ENCODE results near the gene EXD3.
A peak's percentile ranks its signal among the peaks of the same experiment; 100 is the strongest.

The EXD3 gene

DNA sequence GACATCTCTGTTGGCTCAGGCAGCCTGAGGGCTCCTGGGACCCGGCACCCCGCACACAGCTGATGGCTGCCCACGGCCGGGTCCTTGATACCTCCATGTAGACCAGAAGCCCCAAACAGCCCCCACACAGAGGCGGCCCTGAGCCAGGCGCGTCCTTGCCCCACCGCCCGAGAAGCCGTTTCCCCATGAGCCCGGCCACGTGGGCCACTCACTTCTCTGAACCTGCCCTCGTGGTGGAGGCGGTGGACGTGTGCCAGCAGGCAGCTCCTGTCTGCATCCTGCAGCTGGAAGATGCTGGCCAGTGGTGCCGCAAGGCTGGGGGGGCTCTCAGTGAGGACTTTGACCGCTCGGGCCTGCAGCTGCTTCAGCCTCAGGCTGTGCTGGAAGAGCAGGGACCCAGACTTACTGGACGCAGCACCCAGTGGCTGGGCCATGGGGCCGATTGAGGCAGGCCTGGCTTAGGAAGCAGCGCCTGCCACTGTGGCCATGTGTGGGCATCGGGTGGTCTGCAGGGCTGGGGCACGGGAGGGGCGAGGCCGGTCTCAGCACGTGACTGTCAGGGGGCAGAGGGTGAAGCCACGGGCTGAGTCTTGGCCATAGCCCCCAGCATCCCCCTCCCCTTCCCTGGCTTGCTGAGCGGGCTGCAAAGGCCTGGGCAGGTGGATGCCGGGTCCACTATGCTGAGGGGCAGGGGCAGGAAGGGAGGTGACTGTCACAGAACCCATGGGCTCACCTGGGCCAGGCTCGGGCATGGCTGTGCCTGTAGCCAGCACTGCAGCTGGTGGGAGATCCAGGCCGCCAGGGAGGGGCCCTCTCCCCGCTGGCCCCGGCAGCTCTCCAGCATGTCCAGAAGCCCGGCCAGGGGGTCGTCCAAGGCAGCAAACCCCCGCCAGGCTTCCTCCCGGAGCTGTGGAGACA lies 50.0 kb downstream of the EXD3 start:
- DNase-seq (ENCODE audit: low read depth): no peak
- TF ChIP-seq CTCF (conservative IDR thresholded peaks at IDR 0.05; ENCODE audit: low read depth, low read length): no peak
- no peak overlapping the region for H3K4me3 ChIP-seq (ENCODE audit: low read length)

DNA sequence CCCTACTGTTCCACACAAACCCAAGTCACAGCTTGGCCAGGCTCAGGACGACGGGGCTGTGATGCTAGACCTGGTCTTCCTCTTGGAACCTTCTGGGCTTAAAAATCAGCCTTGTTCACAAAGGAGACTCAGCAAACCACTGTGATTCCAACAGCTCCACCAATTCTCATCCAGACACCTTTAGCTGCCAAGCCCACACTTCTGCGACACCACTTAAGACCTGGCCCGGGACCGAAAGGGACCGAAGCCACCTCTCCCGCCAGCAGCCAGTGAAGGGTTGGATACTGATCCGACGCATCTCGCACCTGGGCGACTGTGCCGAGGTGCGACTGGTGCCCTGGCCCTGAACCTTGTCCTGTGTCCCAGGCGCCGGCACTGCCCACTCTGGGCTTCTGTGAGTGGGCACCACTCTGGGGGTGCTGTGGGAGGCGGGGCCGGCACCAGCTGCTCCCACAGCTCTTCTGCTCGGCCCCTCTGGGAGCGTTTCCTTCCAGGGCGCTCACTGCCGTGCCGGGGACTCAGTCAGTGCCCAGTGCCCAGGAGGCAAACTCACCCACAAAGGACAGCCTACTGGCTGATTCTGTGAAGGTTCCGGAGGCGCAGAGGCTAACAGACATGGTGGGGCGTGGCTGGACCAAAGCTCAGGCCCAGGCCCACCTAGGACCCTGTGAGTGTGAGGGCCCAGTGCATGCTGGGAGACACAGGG lies 50.9 kb downstream of the EXD3 start:
- TF ChIP-seq CTCF (conservative IDR thresholded peaks at IDR 0.05; ENCODE audit: low read depth, low read length): no peak
- H3K4me3 ChIP-seq (ENCODE audit: low read length): no peak overlapping the region
- no peak for DNase-seq (ENCODE audit: low read depth)

DNA sequence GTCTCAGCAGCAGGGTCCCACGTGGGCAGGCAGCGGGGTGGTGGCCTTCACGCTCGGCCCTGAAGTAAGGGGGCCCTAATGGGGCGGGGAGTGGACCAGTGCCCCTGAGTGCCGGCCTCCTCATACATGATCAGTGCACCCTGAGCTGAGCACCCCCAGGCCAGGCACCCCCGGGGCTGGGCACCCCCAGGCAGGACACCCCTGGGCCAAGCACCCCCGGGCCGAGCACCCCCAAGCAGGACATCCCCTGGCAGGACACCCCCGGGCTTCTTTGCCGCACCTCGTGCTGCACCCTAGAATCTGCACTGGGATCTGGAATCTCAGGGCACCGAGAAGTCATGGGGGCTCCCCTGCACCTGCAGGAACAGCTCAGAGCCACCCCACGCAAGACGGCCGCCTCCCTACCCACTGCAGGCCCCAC lies 51.4 kb downstream of the EXD3 start:
- no peak for TF ChIP-seq CTCF (conservative IDR thresholded peaks at IDR 0.05; ENCODE audit: low read depth, low read length)
- no peak for DNase-seq (ENCODE audit: low read depth)
- H3K4me3 ChIP-seq (ENCODE audit: low read length): no peak overlapping the region

DNA sequence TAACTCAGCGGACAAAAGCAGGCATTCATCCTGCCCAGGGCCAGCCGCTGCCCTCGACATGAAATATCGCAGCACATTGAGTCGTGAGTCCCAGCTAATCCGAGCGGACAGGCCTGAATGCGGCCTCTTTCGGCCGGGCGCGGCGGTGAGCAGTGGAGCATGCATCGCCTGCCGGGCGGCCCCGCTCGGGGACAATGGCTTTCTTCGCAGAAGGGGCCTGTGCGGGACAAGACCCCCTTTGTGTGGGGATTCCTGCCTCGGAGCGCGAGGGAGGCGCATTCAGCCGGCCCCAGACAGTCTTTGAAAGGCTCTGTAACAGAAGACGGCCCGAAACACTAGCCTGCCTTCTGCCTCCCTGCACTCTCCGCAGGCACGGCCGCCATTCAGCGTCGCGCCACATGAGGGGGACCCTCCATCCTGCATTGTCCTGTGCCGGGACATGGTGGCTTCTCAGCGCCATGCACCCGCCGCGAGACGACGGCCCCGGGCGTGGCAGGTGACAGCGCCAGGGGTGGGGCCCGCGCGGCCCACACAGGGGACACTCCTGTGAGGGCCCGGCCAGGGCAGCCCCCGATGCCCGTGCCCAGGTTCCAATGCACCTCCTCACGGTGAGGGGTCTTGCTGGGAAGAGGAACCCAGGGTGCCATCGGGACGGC lies 52.0 kb downstream of the EXD3 start:
- no peak overlapping the region for H3K4me3 ChIP-seq (ENCODE audit: low read length)
- peak; percentile 32 for DNase-seq (ENCODE audit: low read depth)
- TF ChIP-seq CTCF (conservative IDR thresholded peaks at IDR 0.05; ENCODE audit: low read depth, low read length): peak; percentile 10

- TF ChIP-seq CTCF (conservative IDR thresholded peaks at IDR 0.05; ENCODE audit: low read depth, low read length): no peak
- H3K4me3 ChIP-seq (ENCODE audit: low read length): no peak overlapping the region
- DNase-seq (ENCODE audit: low read depth): no peak
Measured at GRCh38 chr9:137369911-137370764, 52.8 kb downstream of the EXD3 start.

- DNase-seq (ENCODE audit: low read depth): no peak
- no peak for TF ChIP-seq CTCF (conservative IDR thresholded peaks at IDR 0.05; ENCODE audit: low read depth, low read length)
- H3K4me3 ChIP-seq (ENCODE audit: low read length): no peak overlapping the region
Measured at GRCh38 chr9:137369061-137369787, 53.7 kb downstream of the EXD3 start.
